ENCODE results near the gene TSPAN5. TPM values are rescaled to one million over a fixed set of nuclear protein-coding genes. Genes with fewer than 3 reads are reported as not detected.

Gene TSPAN5
- polyA plus RNA-seq, 1 donor from 2014 or later: 18.8 TPM

DNA sequence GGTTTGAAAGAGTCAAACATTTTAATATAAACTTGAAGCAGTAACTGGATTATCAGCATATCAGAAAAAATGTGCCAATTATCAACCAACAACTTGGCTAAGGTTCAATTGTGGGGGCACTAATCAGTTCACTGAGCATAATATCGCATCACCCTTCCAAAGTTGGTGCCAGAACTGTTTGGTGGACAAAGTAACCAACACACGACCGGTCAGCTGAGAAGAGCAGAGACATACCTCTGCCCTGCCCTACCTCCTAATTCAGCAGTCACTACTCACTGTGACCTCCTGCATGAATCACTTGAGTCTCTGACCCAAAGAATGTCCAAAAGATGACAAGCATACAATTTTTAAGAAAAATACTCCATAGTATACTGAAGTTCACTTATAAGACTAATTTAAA is 53.2 kb downstream of the TSPAN5 start (continued):
- TF ChIP-seq MXI1 (conservative IDR thresholded peaks at IDR 0.05; ENCODE audit: poor library complexity, severe bottlenecking): no peak

DNA sequence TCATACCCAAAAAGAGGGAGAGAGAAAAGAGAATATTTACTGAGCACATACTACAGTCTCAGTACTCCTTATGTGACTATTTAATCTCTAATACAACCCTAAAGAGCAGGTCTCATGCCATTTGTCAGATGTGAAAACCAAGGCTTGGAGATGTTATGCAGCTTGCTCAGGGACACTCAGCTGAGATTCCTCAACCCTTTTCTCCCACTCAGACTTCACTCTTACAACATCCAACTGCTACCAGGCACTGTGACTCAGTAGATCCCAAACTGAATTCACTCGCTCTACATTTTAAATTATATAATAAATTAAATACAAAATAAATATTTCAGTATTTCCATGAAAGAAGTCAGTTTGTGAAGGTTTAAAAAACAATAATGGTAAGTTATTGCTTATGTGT is 53.7 kb downstream of the TSPAN5 start:
- peak overlapping the region; percentile 54 for H3K4me3 ChIP-seq (ENCODE audit: low read length)
- H3K27ac ChIP-seq (ENCODE audit: low read length): peak overlapping the region; percentile 84
- H3K27me3 ChIP-seq (ENCODE audit: insufficient read depth, low read depth, low read length): no peaks in the 10 kb centered on the region
- no peak for TF ChIP-seq EP300 (conservative IDR thresholded peaks at IDR 0.05; ENCODE audit: poor library complexity, severe bottlenecking)
- TF ChIP-seq EZH2 (IDR thresholded peaks at IDR 0.05; ENCODE audit: borderline replicate concordance, insufficient read depth, low read length, poor library complexity, severe bottlenecking): no peak
- no peak for TF ChIP-seq POLR2AphosphoS5 (IDR thresholded peaks at IDR 0.05)
- no peak for TF ChIP-seq TAF1 (IDR thresholded peaks at IDR 0.05; ENCODE audit: low read depth)
- TF ChIP-seq, protein P1, sequence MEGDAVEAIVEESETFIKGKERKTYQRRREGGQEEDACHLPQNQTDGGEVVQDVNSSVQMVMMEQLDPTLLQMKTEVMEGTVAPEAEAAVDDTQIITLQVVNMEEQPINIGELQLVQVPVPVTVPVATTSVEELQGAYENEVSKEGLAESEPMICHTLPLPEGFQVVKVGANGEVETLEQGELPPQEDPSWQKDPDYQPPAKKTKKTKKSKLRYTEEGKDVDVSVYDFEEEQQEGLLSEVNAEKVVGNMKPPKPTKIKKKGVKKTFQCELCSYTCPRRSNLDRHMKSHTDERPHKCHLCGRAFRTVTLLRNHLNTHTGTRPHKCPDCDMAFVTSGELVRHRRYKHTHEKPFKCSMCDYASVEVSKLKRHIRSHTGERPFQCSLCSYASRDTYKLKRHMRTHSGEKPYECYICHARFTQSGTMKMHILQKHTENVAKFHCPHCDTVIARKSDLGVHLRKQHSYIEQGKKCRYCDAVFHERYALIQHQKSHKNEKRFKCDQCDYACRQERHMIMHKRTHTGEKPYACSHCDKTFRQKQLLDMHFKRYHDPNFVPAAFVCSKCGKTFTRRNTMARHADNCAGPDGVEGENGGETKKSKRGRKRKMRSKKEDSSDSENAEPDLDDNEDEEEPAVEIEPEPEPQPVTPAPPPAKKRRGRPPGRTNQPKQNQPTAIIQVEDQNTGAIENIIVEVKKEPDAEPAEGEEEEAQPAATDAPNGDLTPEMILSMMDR (IDR thresholded peaks at IDR 0.05; ENCODE audit: poor library complexity, severe bottlenecking): no peak
- TF ChIP-seq, protein P2, sequence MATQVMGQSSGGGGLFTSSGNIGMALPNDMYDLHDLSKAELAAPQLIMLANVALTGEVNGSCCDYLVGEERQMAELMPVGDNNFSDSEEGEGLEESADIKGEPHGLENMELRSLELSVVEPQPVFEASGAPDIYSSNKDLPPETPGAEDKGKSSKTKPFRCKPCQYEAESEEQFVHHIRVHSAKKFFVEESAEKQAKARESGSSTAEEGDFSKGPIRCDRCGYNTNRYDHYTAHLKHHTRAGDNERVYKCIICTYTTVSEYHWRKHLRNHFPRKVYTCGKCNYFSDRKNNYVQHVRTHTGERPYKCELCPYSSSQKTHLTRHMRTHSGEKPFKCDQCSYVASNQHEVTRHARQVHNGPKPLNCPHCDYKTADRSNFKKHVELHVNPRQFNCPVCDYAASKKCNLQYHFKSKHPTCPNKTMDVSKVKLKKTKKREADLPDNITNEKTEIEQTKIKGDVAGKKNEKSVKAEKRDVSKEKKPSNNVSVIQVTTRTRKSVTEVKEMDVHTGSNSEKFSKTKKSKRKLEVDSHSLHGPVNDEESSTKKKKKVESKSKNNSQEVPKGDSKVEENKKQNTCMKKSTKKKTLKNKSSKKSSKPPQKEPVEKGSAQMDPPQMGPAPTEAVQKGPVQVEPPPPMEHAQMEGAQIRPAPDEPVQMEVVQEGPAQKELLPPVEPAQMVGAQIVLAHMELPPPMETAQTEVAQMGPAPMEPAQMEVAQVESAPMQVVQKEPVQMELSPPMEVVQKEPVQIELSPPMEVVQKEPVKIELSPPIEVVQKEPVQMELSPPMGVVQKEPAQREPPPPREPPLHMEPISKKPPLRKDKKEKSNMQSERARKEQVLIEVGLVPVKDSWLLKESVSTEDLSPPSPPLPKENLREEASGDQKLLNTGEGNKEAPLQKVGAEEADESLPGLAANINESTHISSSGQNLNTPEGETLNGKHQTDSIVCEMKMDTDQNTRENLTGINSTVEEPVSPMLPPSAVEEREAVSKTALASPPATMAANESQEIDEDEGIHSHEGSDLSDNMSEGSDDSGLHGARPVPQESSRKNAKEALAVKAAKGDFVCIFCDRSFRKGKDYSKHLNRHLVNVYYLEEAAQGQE (IDR thresholded peaks at IDR 0.05; ENCODE audit: borderline replicate concordance): no peak
- no peak for TF ChIP-seq MXI1 (conservative IDR thresholded peaks at IDR 0.05; ENCODE audit: poor library complexity, severe bottlenecking)
- no peak for TF ChIP-seq SMC3 (conservative IDR thresholded peaks at IDR 0.05; ENCODE audit: poor library complexity)
- no peak for TF ChIP-seq RAD21 (conservative IDR thresholded peaks at IDR 0.05)
- no peak overlapping the region for H3K4me2 ChIP-seq (ENCODE audit: low read length)
- H2AFZ ChIP-seq (ENCODE audit: low read depth, low read length): no peak overlapping the region
- no peaks in the 10 kb centered on the region for H4K20me1 ChIP-seq (ENCODE audit: insufficient read depth)
- peak overlapping the region; percentile 24 for H3K9ac ChIP-seq (ENCODE audit: low read length)
- H3K9me2 ChIP-seq (ENCODE audit: insufficient read depth, low read length): no peaks in the 10 kb centered on the region
- peaks cover 10% of the 10 kb centered on the region for H3F3A ChIP-seq (ENCODE audit: insufficient read depth, low read length, poor library complexity, severe bottlenecking)
- H3K79me2 ChIP-seq (replicated peaks; ENCODE audit: insufficient read depth, low read length): peaks cover 17% of the 10 kb centered on the region
- H3K9me3 ChIP-seq (ENCODE audit: low read length): peaks cover 3% of the 10 kb centered on the region
- no peaks in the 10 kb centered on the region for H3K36me3 ChIP-seq (ENCODE audit: insufficient read depth, low read length)

DNA sequence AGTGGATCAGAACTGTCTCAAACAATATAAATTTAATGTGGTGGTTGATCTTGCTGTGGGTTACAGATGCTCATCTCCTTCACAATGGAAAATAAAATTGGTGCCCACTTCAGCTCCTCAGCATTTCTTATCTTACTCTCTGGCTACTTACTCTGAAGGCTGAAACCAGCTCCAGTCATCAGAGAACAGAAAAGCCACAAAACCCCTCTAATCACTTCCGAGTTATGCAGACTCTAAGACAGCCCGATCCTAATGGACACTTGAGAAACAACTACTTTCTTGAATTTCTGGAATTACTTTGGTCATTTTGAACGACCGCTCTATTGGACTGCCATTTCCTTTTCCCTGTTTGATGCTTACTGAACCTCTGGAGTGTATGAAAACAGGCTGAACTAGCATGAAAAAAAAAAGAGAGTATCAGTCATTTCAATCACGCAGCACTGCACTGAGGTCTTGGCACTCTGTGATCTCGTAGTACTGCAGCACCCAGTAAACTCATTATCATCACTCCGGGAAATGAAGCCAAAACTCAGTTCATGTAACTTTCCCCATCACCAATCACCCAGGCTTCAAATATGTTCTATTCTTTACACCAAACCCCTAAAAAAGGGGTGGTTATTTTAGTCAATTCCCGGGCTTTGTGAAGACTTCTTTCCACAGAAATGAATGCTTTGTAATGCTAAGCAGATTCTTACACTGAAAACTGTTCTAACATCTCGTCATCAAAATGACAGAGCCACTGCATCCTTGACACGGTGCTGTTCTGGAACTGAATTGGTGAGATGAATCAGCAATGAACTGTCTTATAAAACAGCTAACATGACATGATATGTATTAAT is 54.5 kb downstream of the TSPAN5 start:
- Histone ChIP-seq H3F3A (ENCODE audit: insufficient read depth, low read length, poor library complexity, severe bottlenecking) (peaks cover 10% of the 10 kb centered on the region), H4K20me1 (ENCODE audit: insufficient read depth) (no peaks in the 10 kb centered on the region), H3K27me3 (ENCODE audit: insufficient read depth, low read depth, low read length) (no peaks in the 10 kb centered on the region), H3K9ac (ENCODE audit: low read length) (peak overlapping the region; percentile 48), H3K4me3 (ENCODE audit: low read length) (peak overlapping the region; percentile 54), H3K79me2 (replicated peaks; ENCODE audit: insufficient read depth, low read length) (peaks cover 17% of the 10 kb centered on the region), H3K9me3 (ENCODE audit: low read length) (peaks cover 3% of the 10 kb centered on the region), H3K4me2 (ENCODE audit: low read length) (peak overlapping the region; percentile 40), H3K27ac (ENCODE audit: low read length) (peak overlapping the region; percentile 84), H3K36me3 (ENCODE audit: insufficient read depth, low read length) (no peaks in the 10 kb centered on the region), H2AFZ (ENCODE audit: low read depth, low read length) (no peak overlapping the region), H3K9me2 (ENCODE audit: insufficient read depth, low read length) (no peaks in the 10 kb centered on the region)
- TF ChIP-seq SMC3 (conservative IDR thresholded peaks at IDR 0.05; ENCODE audit: poor library complexity): peak; percentile 25
- peak; percentile 92 for TF ChIP-seq EP300 (conservative IDR thresholded peaks at IDR 0.05; ENCODE audit: poor library complexity, severe bottlenecking)
- TF ChIP-seq, protein P1 (IDR thresholded peaks at IDR 0.05; ENCODE audit: poor library complexity, severe bottlenecking): no peak
- TF ChIP-seq, protein P2 (IDR thresholded peaks at IDR 0.05; ENCODE audit: borderline replicate concordance): peak; percentile 73
- TF ChIP-seq POLR2AphosphoS5 (IDR thresholded peaks at IDR 0.05): peak; percentile 60
- TF ChIP-seq EZH2 (IDR thresholded peaks at IDR 0.05; ENCODE audit: borderline replicate concordance, insufficient read depth, low read length, poor library complexity, severe bottlenecking): no peak
- no peak for TF ChIP-seq MXI1 (conservative IDR thresholded peaks at IDR 0.05; ENCODE audit: poor library complexity, severe bottlenecking)
- TF ChIP-seq RAD21 (conservative IDR thresholded peaks at IDR 0.05): peak; percentile 35

Data from neural cell (in vitro differentiated cells).